H1 (cell line): ENCODE results near the gene ZBTB16. TPM values are rescaled to one million over a fixed set of nuclear protein-coding genes. Genes with fewer than 3 reads are reported as not detected.

ENCODE experiments used
- CTCF ChIA-PET: fragments of 300-600 bp; sonication (Branson Sonifier 250); formaldehyde crosslinking; loops from one replicate; lab custom pipeline; 2021; ENCODE audit not compliant: partially characterized antibody; lab: Charles Lee
- POLR2A ChIA-PET: fragments of 300-600 bp; sonication (Branson Sonifier 250); formaldehyde crosslinking; loops from one replicate; lab custom pipeline; 2021; ENCODE audit warnings: inconsistent platforms; ENCODE audit not compliant: partially characterized antibody; lab: Charles Lee
- DNase-seq, 2 experiments: peaks; one replicate each; pipeline versions ENCODE4 v3.0.0 to v3.0.0-alpha.2; 2010 to 2022; ENCODE audit warnings: low spot score in 2 of 2, low read depth in 1 of 2, mixed read lengths in 1 of 2
- FAIRE-seq: peaks from 2 replicates; lab custom pipeline; 2011; peaks lifted over from hg19 to GRCh38; lab: Jason Lieb, UNC
- H2AFZ ChIP-seq: 2 replicates; pipeline ENCODE4 v1.8.1; 2012; ENCODE audit warnings: low read length, inconsistent platforms
- H2AK5ac ChIP-seq: 2 replicates; pipeline ENCODE4 v1.6.1; 2013; ENCODE audit warnings: low read depth, low read length
- H2BK120ac ChIP-seq: replicated peaks from 2 replicates; pipeline ENCODE3; 2013; ENCODE audit warnings: low read depth, low read length, inconsistent platforms
- H2BK12ac ChIP-seq: 2 replicates; pipeline ENCODE4 v1.6.1; 2013; ENCODE audit warnings: low read depth, low read length
- H2BK15ac ChIP-seq: 2 replicates; pipeline ENCODE4 v1.6.1; 2013; ENCODE audit warnings: low read length
- H2BK20ac ChIP-seq: 2 replicates; pipeline ENCODE4 v1.6.1; 2013; ENCODE audit warnings: low read length
- H2BK5ac ChIP-seq: 2 replicates; pipeline ENCODE4 v1.6.1; 2013; ENCODE audit warnings: low read depth, low read length
- H3K14ac ChIP-seq: 2 replicates; pipeline ENCODE4 v1.6.1; 2013; ENCODE audit warnings: inconsistent platforms; ENCODE audit not compliant: insufficient read length
- H3K18ac ChIP-seq: 2 replicates; pipeline ENCODE4 v1.6.1; 2013; ENCODE audit warnings: low read length; ENCODE audit errors: extremely low read depth
- H3K23ac ChIP-seq: 2 replicates; pipeline ENCODE4 v1.6.1; 2013; ENCODE audit warnings: inconsistent platforms; ENCODE audit not compliant: insufficient read length
- H3K23me2 ChIP-seq: 2 replicates; pipeline ENCODE4 v1.6.1; 2013; ENCODE audit warnings: low read depth, low read length
- H3K27ac ChIP-seq: 2 replicates; pipeline ENCODE4 v1.6.1; 2011; ENCODE audit warnings: low read depth, low read length, inconsistent platforms
- H3K27me3 ChIP-seq, 4 experiments: replicated peaks in 1 of 4; 1 replicate in 1 of 4; 2 replicates in 3 of 4; pipeline versions ENCODE4 v1.6.1 to v1.8.1; 2011 to 2013; ENCODE audit warnings: low read length in 3 of 4, mild to moderate bottlenecking in 3 of 4, inconsistent platforms in 2 of 4, mixed read lengths in 2 of 4, moderate library complexity in 1 of 4; ENCODE audit not compliant: control insufficient read depth in 3 of 4, insufficient read depth in 3 of 4; ENCODE audit errors: extremely low read depth in 1 of 4
- H3K36me3 ChIP-seq, 4 experiments: 2 replicates each; pipeline versions ENCODE4 v1.6.1 to v1.8.1; 2011 to 2013; ENCODE audit warnings: mild to moderate bottlenecking in 4 of 4, low read length in 3 of 4, moderate library complexity in 2 of 4, control low read depth in 1 of 4, inconsistent platforms in 1 of 4; ENCODE audit not compliant: insufficient read depth in 4 of 4, control insufficient read depth in 2 of 4
- H3K4ac ChIP-seq: replicated peaks from 2 replicates; pipeline ENCODE3; 2013; ENCODE audit warnings: low read length, low read depth, mixed read lengths, inconsistent platforms; ENCODE audit not compliant: insufficient read length
- H3K4me1 ChIP-seq, 4 experiments: replicated peaks in 1 of 4; 1 replicate in 1 of 4; 2 replicates in 3 of 4; pipeline versions ENCODE4 v1.6.1 to v1.8.1; 2011 to 2013; ENCODE audit warnings: low read length in 3 of 4, inconsistent platforms in 2 of 4, mixed read lengths in 1 of 4; ENCODE audit not compliant: insufficient read depth in 4 of 4, control insufficient read depth in 3 of 4
- H3K4me2 ChIP-seq, 2 experiments: 2 replicates each; pipeline versions ENCODE4 v1.6.1 to v1.8.1; 2011 to 2013; ENCODE audit warnings: low read depth in 2 of 2, low read length in 2 of 2, control low read depth in 1 of 2, inconsistent platforms in 1 of 2, mild to moderate bottlenecking in 1 of 2; ENCODE audit not compliant: insufficient read depth in 1 of 2
- H3K4me3 ChIP-seq, 4 experiments: fragments of 200-600, 300-600 bp in 1 of 4; sonication (generic), shearing (Covaris generic), sonication (Bioruptor Twin) in 1 of 4; 2 replicates each; pipeline versions ENCODE4 v1.5.1 to v1.8.1; 2011 to 2016; ENCODE audit warnings: low read length in 4 of 4, low read depth in 3 of 4, control low read depth in 2 of 4, inconsistent platforms in 2 of 4, mild to moderate bottlenecking in 2 of 4, mixed read lengths in 1 of 4, moderate library complexity in 1 of 4; ENCODE audit not compliant: insufficient read depth in 2 of 4; ENCODE audit errors: extremely low read depth in 1 of 4
- H3K56ac ChIP-seq: replicated peaks from 2 replicates; pipeline ENCODE3; 2013; ENCODE audit warnings: low read depth, mild to moderate bottlenecking, mixed read lengths, low read length, inconsistent platforms; ENCODE audit not compliant: insufficient read length
- H3K79me1 ChIP-seq: 2 replicates; pipeline ENCODE4 v1.6.1; 2013; ENCODE audit warnings: low read depth, low read length, control low read depth
- H3K79me2 ChIP-seq, 2 experiments: 2 replicates each; pipeline versions ENCODE4 v1.6.1 to v1.8.1; 2012 to 2013; ENCODE audit warnings: low read length in 2 of 2, mild to moderate bottlenecking in 2 of 2, inconsistent platforms in 1 of 2; ENCODE audit not compliant: insufficient read depth in 2 of 2, control insufficient read depth in 1 of 2
- H3K9ac ChIP-seq, 4 experiments: replicated peaks in 1 of 4; 1 replicate in 1 of 4; 2 replicates in 3 of 4; pipeline versions ENCODE4 v1.6.1 to v1.8.1; 2011 to 2013; ENCODE audit warnings: low read depth in 3 of 4, low read length in 3 of 4, control low read depth in 2 of 4, mild to moderate bottlenecking in 2 of 4, moderate library complexity in 2 of 4, inconsistent platforms in 1 of 4; ENCODE audit errors: extremely low read depth in 1 of 4
- H3K9me3 ChIP-seq, 2 experiments: 2 replicates each; pipeline versions ENCODE4 v1.6.1 to v1.8.1; 2012 to 2013; ENCODE audit warnings: mild to moderate bottlenecking in 2 of 2, moderate library complexity in 2 of 2, control low read depth in 1 of 2, inconsistent platforms in 1 of 2, low read depth in 1 of 2, low read length in 1 of 2, mixed read lengths in 1 of 2; ENCODE audit not compliant: insufficient read depth in 2 of 2
- H4K20me1 ChIP-seq, 2 experiments: replicated peaks in 1 of 2; 2 replicates each; pipeline versions ENCODE3 to v1.8.1; 2011 to 2013; ENCODE audit warnings: inconsistent platforms in 2 of 2, low read length in 2 of 2, mild to moderate bottlenecking in 1 of 2; ENCODE audit not compliant: insufficient read depth in 2 of 2, control insufficient read depth in 1 of 2
- H4K5ac ChIP-seq: 2 replicates; pipeline ENCODE4 v1.6.1; 2013; ENCODE audit warnings: low read length, low read depth, mixed read lengths, inconsistent platforms; ENCODE audit not compliant: insufficient read length
- H4K8ac ChIP-seq: 2 replicates; pipeline ENCODE4 v1.8.0; 2013; ENCODE audit warnings: mild to moderate bottlenecking, moderate library complexity, low read length, inconsistent platforms; ENCODE audit not compliant: insufficient read depth; ENCODE audit errors: extremely low read depth
- H4K91ac ChIP-seq: replicated peaks from 2 replicates; pipeline ENCODE3; 2013; ENCODE audit warnings: low read length, mixed read lengths, inconsistent platforms; ENCODE audit not compliant: insufficient read length
- ASH2L ChIP-seq: fragments of 200-600, 300-600 bp; sonication (generic); IDR thresholded peaks from one replicate; pipeline ENCODE4 v1.7.1; 2017; ENCODE audit warnings: low read length
- CBX8 ChIP-seq: fragments of 300-800, 300-1000 bp; sonication (generic); IDR thresholded peaks from 2 replicates; pipeline ENCODE4 v1.7.1; 2016; ENCODE audit warnings: low read depth, low read length, borderline replicate concordance
- CEBPB ChIP-seq: IDR thresholded peaks from 2 replicates; pipeline ENCODE4 v1.6.1; 2012; ENCODE audit warnings: low read depth, low read length
- HDAC6 ChIP-seq: IDR thresholded peaks from one replicate; pipeline ENCODE4 v1.7.1; 2012; ENCODE audit warnings: low read depth, mild to moderate bottlenecking, inconsistent platforms, low read length, moderate library complexity
- KDM1A ChIP-seq: fragments of 200-600, 300-600 bp; sonication (generic); IDR thresholded peaks from 2 replicates; pipeline ENCODE4 v1.7.1; 2016; ENCODE audit warnings: mild to moderate bottlenecking, low read length, borderline replicate concordance
- PHF8 ChIP-seq: fragments of 200-600 bp; sonication (generic); conservative IDR thresholded peaks from 2 replicates; pipeline ENCODE4 v1.7.1; 2012; ENCODE audit warnings: low read depth, mild to moderate bottlenecking, inconsistent platforms, low read length, moderate library complexity
- SP4 ChIP-seq: IDR thresholded peaks from 2 replicates; pipeline ENCODE4 v1.6.1; 2012; ENCODE audit warnings: low read length, inconsistent platforms
- SRF ChIP-seq: IDR thresholded peaks from 2 replicates; pipeline ENCODE4 v1.6.1; 2011; ENCODE audit warnings: mild to moderate bottlenecking, low read depth, low read length, moderate library complexity
- WGBS, 2 experiments: shearing (Covaris generic) in 1 of 2; methylation state at CpG; one replicate each; pipeline versions ENCODE4 v1.1.6 to v1.1.7; 2013 to 2015; ENCODE audit warnings: low lambda C conversion rate in 2 of 2, mixed read lengths in 2 of 2, inconsistent platforms in 1 of 2, low coverage in 1 of 2, missing lambda C conversion rate in 1 of 2; ENCODE audit not compliant: insufficient replicate concordance in 2 of 2, insufficient coverage in 1 of 2, insufficient read length in 1 of 2; ENCODE audit errors: extremely low coverage in 1 of 2, missing lambda C conversion rate in 1 of 2; 5-methylcytosine and 5-hydroxymethylcytosine counted together
- polyA plus RNA-seq, 7 experiments: library from polyadenylated mRNA; depleted of rRNA in 3 of 7; stranded (reverse) in 5 of 7; unstranded in 2 of 7; fragments of >200 nt in 5 of 7; fragments of 200-250 nt in 2 of 7; gene quantifications; 1 replicate in 5 of 7; 2 replicates in 1 of 7; 4 replicates in 1 of 7; pipeline versions ENCODE4 v1.2.1 to v1.2.3, GENCODE V29; 2011 to 2013; ENCODE audit warnings: missing spikeins in 2 of 7, mixed read lengths in 2 of 7
- total RNA-seq: library from RNA; stranded (reverse); fragmentation: NEBNext Ultra II Directional; extraction: Animal tissue kit (Norgen Biotek cat#: 25700); gene quantifications from 2 replicates; pipeline ENCODE4 v1.2.1, GENCODE V29; 2021
- TF ChIP-seq, protein P1 (sequence below), 3 experiments: IDR thresholded peaks; 1 replicate in 2 of 3; 2 replicates in 1 of 3; pipeline versions ENCODE4 v1.5.1 to v1.6.1; 2011; ENCODE audit warnings: low read length in 3 of 3, mild to moderate bottlenecking in 3 of 3, inconsistent platforms in 2 of 3, low read depth in 1 of 3, moderate library complexity in 1 of 3; ENCODE audit not compliant: insufficient read depth in 1 of 3; ENCODE audit errors: control extremely low read depth in 1 of 3
- TF ChIP-seq, protein P2 (sequence below): IDR thresholded peaks from 2 replicates; pipeline ENCODE4 v1.6.1; 2011; ENCODE audit warnings: low read depth, mild to moderate bottlenecking, low read length; ENCODE audit not compliant: insufficient read depth

ZBTB16 gene
- total and polyA plus RNA-seq, 2 of the 8 experiments (the other 6 are each of a cell fraction or from before 2014, with no cell fraction given), result 0.12 to 0.61 TPM

DNA sequence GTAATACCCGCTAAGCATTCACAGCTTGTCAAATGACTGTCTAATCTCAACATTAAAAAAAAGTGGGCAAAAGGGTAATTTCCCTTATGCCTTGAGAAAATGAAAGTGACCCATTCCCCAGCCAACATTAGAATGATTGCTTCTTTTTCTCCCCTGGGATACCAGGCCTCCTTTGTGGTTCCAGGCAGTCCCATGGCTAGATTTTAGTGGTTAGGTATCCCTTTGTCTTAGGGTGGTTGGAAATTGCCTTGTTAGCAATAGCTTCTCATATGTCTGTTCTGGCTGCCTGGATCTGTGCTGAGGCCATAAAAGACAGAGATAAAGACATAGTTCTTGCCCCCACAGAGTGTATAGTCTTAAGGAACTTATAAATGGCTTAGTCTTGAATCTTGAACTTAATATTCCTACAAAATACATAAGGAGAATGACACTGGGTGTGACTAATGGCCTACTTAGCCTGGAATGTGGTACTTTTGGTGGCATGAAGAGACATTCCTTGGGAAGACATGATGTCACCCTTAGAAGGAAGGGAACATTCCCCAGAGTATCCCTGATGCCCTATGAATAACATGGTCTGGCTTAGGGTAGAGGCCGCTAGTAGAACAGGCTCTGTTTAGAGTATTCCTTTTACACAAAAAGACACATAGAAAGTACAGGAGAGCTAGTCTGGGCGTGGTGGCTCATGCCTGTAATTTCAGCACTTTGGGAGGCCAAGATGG, 90.3 kb downstream of the ZBTB16 start:
- Histone ChIP-seq H3K79me2 (no peaks in the 10 kb centered on the region), H3K27me3 (no peaks in the 10 kb centered on the region), H4K20me1 (no peaks in the 10 kb centered on the region), H2AK5ac (no peak overlapping the region), H3K23ac (no peak overlapping the region), H2BK20ac (no peak overlapping the region), H4K8ac (no peak overlapping the region), H3K23me2 (no peaks in the 10 kb centered on the region), H3K4me3 (no peak overlapping the region), H3K9me3 (no peaks in the 10 kb centered on the region), H3K14ac (no peak overlapping the region), H4K5ac (no peak overlapping the region), H2BK5ac (no peak overlapping the region), H2AFZ (no peak overlapping the region), H4K91ac (no peak overlapping the region), H3K79me1 (no peaks in the 10 kb centered on the region), H2BK12ac (no peak overlapping the region), H3K4me1 (no peaks in the 10 kb centered on the region), H3K18ac (no peak overlapping the region), H3K4me2 (no peak overlapping the region), H3K4ac (no peak overlapping the region), H2BK15ac (no peak overlapping the region), H2BK120ac (no peak overlapping the region), H3K56ac (no peak overlapping the region), H3K27ac (no peak overlapping the region), H3K9ac (no peak overlapping the region), H3K36me3 (no peaks in the 10 kb centered on the region)
- ChIA-PET POLR2A (no interaction called here), CTCF (interaction anchor here (0.7 to 1.7 kb wide), 5 partner anchors 15 to 156 kb away, joined by 3 to 4 read pairs (median 3); no protein-coding TSS in a partner anchor)
- DNase-seq (no peak), FAIRE-seq (no peak)
- 86% methylated on average over 3 of the region's 3 CpGs; no CpG with 5 or more reads in 1 of the 2 experiments for WGBS, 2 experiments
- no peak for TF ChIP-seq PHF8
- TF ChIP-seq CBX8, result no peak
- TF ChIP-seq SP4, result no peak
- no peak for TF ChIP-seq CEBPB
- TF ChIP-seq, protein P1, sequence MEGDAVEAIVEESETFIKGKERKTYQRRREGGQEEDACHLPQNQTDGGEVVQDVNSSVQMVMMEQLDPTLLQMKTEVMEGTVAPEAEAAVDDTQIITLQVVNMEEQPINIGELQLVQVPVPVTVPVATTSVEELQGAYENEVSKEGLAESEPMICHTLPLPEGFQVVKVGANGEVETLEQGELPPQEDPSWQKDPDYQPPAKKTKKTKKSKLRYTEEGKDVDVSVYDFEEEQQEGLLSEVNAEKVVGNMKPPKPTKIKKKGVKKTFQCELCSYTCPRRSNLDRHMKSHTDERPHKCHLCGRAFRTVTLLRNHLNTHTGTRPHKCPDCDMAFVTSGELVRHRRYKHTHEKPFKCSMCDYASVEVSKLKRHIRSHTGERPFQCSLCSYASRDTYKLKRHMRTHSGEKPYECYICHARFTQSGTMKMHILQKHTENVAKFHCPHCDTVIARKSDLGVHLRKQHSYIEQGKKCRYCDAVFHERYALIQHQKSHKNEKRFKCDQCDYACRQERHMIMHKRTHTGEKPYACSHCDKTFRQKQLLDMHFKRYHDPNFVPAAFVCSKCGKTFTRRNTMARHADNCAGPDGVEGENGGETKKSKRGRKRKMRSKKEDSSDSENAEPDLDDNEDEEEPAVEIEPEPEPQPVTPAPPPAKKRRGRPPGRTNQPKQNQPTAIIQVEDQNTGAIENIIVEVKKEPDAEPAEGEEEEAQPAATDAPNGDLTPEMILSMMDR (IDR thresholded peaks at IDR 0.05; ENCODE audit: control extremely low read depth in 1 of 3, insufficient read depth in 1 of 3, low read depth in 1 of 3, low read length in 3 of 3), result no peak
- TF ChIP-seq SRF, result no peak
- no peak for TF ChIP-seq ASH2L
- TF ChIP-seq, protein P2, sequence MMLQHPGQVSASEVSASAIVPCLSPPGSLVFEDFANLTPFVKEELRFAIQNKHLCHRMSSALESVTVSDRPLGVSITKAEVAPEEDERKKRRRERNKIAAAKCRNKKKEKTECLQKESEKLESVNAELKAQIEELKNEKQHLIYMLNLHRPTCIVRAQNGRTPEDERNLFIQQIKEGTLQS, result no peak
- no peak for TF ChIP-seq HDAC6
- no peak for TF ChIP-seq KDM1A
